Activated CD4-positive, alpha-beta T cell treated with anti-CD3 and anti-CD28 coated beads, Interleukin-2, amount 10 ng/mL, durations not matched to agents 7 days and 5 days (primary cell): Measurements from ENCODE around the gene LBHD2. TPM values are rescaled to one million over a fixed set of nuclear protein-coding genes. Genes with fewer than 3 reads are reported as not detected.
A peak's percentile ranks its signal among the peaks of the same experiment; 100 is the strongest.
"Not testable (repeated sequence)": the region's sequence is repeated elsewhere in the genome, so short reads cannot be mapped to it uniquely, and the experiment has no call there.

Source experiments
- CTCF ChIA-PET: fragments of 350-600 bp; sonication (Branson Sonifier 250); formaldehyde crosslinking; loops from one replicate; lab custom pipeline; 2021; ENCODE audit warnings: antibody characterized with exemption; lab: Charles Lee
- POLR2A ChIA-PET: fragments of 350-600 bp; sonication (Branson Sonifier 250); formaldehyde crosslinking; loops from one replicate; lab custom pipeline; 2021; ENCODE audit warnings: antibody characterized with exemption; lab: Charles Lee
- DNase-seq: peaks from one replicate; pipeline ENCODE4 v3.0.0-alpha.2; 2020
- H3K27ac Mint-ChIP-seq: one replicate; pipeline ENCODE4 v1.8.0; 2021; ENCODE audit warnings: mild to moderate bottlenecking, moderate library complexity, mixed read lengths
- H3K27me3 Mint-ChIP-seq: one replicate; pipeline ENCODE4 v1.8.0; 2021; ENCODE audit warnings: mixed read lengths
- H3K36me3 Mint-ChIP-seq: one replicate; pipeline ENCODE4 v1.8.0; 2021; ENCODE audit warnings: low read depth, mixed read lengths
- H3K4me1 Mint-ChIP-seq: one replicate; pipeline ENCODE4 v1.8.0; 2021; ENCODE audit warnings: mixed read lengths
- H3K4me3 Mint-ChIP-seq: one replicate; pipeline ENCODE4 v1.8.0; 2021; ENCODE audit warnings: mild to moderate bottlenecking, moderate library complexity, mixed read lengths
- H3K9me3 Mint-ChIP-seq: one replicate; pipeline ENCODE4 v1.8.0; 2021; ENCODE audit warnings: mixed read lengths
- total RNA-seq, 2 experiments: library from RNA; stranded (reverse); gene quantifications; one replicate each; pipeline ENCODE4 v1.2.3, GENCODE V29; 2021

The LBHD2 gene
- total RNA-seq, result not detected

DNA sequence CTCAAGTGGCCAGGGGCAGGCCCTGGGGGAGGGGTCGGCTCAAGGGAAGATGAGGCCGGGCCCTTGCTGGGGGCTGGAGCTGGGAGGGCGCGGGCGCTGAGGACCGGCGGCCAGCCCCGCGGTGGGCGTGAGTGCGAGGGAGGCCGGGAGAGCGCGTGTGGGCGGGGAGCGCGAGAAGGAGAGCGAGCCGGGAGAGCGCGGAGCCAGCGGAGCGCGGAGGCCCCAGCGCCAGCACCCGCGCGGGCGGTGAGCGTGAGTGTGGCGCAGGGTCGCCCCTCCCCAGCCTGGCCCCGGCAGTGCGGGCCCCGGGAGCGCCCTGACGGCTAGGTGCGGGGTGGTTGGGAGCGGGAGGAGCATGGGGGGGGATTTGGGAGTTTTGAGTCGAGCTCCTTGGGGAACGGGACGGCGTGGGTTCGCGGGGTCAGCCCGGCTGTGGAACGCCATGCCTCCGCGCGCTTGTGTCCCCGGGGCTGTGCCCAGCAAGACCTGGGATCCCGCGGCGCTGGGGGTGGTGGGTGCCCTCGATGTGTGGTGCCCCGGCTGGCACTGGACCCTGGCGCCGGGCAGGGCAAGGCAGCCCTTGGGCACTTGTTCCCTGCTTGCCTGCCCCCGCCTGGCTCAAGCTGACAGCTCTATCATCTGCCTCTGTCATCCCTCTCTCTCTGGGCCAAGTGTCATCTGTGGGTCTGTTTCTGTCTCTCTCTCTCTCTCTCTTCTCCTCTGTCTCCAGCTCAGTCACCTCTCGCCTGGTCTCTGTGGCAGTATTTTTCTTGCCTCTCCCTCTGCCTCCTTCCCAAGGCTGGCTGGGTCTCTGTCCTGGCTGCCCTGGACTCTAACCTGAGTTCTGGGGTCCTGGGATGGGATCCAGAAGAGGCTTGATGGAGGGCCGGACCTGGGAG is at the start of gene LBHD2:
TSS of gene LBHD2 (plus strand) at position 190 of the 899 bp plus-strand sequence. CDS start 1,803 bp downstream, outside the sequence.
- Mint-ChIP-seq H3K4me3 (no peak within 1 kb of the TSS), H3K27me3 (peaks cover 6% of the 10 kb centered on the region), H3K9me3 (no peaks in the 10 kb centered on the region), H3K4me1 (no peaks in the 10 kb centered on the region), H3K27ac (no peak within 1 kb of the TSS), H3K36me3 (no peaks in the 10 kb centered on the region)
- ChIA-PET POLR2A (no interaction called here), CTCF (interaction anchor here (0.5 to 1.2 kb wide), 3 partner anchors 8 to 598 kb away, joined by 3 to 4 read pairs (median 3); no protein-coding TSS in a partner anchor)
- DNase-seq, result no peak

DNA sequence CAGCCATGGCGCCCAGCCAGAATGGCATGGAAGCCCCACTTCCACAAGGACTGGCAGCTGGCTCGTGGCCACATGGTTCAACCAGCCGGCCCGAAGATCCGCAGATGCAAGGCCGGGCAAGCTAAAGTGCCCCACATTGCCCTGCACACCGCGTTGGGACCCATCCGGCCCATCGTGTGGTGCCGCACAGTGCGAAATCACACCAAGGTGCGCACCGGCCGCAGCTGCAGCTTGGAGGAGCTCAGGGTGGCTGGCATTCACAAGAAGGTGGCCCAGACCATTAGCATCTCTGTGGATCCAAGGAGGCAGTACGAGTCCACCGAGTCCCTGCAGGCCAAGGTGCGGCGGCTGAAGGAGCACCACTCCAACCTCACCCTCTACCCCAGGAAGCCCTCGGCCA is 42.5 kb upstream of the LBHD2 start:
- H3K36me3 Mint-ChIP-seq, result peaks cover 2% of the 10 kb centered on the region

DNA sequence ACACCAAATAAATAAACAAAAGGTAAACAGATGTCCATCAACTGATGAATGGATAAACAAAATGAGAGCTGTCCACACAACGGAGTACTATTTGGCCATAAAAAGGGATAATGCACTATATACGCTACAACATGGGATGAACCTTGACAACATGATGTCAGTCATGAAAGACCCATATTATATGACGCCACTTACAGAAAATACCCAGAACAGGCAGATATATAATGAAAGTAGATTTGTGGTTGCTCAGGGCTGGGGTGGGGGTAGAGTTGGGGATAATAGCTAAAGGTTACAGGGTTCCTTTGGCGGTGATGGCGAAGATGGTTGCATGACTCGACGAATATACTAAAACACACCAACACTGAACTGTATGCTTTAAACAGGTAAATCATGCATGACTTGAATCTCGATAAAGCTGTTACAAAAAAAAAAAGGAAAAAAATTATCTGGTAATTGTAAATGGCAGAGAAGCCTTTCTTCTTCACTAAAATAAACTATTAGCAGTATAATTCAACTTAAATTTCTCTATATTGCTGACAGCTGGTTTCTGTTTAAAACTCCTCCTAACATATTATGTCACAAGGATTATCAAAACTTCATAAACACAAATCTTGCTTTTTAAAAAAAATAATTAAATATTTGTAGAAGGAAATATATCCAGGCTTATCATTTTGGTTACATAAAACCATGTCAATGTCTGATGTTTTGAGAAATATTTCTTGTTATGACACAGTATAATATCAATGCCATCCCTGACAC is 40.6 kb upstream of the LBHD2 start:
- ChIA-PET POLR2A (no interaction called here), CTCF (interaction anchor here (1.6 kb wide), 1 partner anchor 20 kb away, joined by 3 read pairs; no protein-coding TSS in a partner anchor)

More for the DNA sequence above, 42.5 kb upstream of the LBHD2 start:
- peaks cover 10% of the 10 kb centered on the region for H3K27me3 Mint-ChIP-seq
- POLR2A ChIA-PET, result no interaction called here
- H3K9me3 Mint-ChIP-seq, result peaks cover 4% of the 10 kb centered on the region
- peaks cover 4% of the 10 kb centered on the region for H3K4me1 Mint-ChIP-seq
- DNase-seq, result no peak
- CTCF ChIA-PET, result no interaction called here
- no peak overlapping the region for H3K4me3 Mint-ChIP-seq
- H3K27ac Mint-ChIP-seq, result no peak overlapping the region

DNA sequence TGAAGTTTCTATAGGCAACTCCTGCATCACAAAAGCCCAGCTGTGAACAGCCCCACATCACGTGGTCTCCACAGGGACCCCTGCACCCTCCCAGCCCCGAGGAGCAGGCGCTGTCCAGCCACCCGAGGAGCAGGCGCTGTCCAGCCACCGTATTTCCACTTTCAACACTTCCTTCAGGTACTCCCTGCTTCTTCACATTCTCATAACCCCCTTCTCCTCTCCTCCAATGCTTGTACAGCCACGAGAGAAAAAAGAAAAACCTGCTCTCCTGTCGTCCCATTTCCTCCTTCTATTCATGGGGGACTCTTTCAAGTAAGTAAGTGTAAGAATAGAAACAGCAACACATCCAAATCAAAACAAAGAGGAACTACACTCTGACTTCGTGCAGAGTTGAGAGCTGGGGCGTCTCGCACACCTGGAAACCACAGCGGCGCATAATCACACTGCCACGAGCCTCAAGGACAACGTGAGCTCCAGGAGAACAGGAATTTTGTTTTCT is 38.6 kb upstream of the LBHD2 start:
- peaks cover 3% of the 10 kb centered on the region for H3K27me3 Mint-ChIP-seq
- ChIA-PET POLR2A (no interaction called here), CTCF (no interaction called here)
- no peak overlapping the region for H3K27ac Mint-ChIP-seq
- DNase-seq, result no peak
- peaks cover 4% of the 10 kb centered on the region for H3K9me3 Mint-ChIP-seq
- no peak overlapping the region for H3K4me3 Mint-ChIP-seq
- peaks cover 2% of the 10 kb centered on the region for H3K36me3 Mint-ChIP-seq
- peaks cover 4% of the 10 kb centered on the region for H3K4me1 Mint-ChIP-seq

More for the DNA sequence above, 40.6 kb upstream of the LBHD2 start:
- Mint-ChIP-seq H3K4me1 (peaks cover 4% of the 10 kb centered on the region), H3K4me3 (no peak overlapping the region), H3K9me3 (peaks cover 4% of the 10 kb centered on the region), H3K36me3 (peaks cover 2% of the 10 kb centered on the region), H3K27ac (no peak overlapping the region), H3K27me3 (peaks cover 10% of the 10 kb centered on the region)
- no peak for DNase-seq

DNA sequence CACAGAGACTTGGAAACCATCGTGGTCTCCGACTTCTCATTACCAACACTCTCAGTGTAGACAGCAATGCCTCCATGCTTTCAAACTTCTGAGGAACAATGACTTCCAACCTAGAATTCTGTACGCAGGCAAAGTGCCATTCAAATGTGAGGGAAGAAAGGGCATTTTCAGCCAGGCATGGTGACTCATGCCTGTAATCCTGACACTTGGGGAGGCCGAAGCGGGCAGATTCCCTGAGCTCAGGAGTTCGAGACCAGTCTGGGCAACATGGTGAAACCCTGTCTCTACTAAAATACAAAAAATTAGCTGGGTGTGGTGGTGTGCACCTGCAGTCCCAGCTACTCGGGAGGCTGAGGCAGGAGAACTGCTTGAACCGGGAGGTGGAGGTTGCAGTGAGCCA is 36.6 kb upstream of the LBHD2 start:
- H3K4me1 Mint-ChIP-seq, H3K4me3 Mint-ChIP-seq, H3K27me3 Mint-ChIP-seq, H3K9me3 Mint-ChIP-seq, H3K27ac Mint-ChIP-seq, DNase-seq, H3K36me3 Mint-ChIP-seq, CTCF ChIA-PET, POLR2A ChIA-PET: not testable (repeated sequence)

DNA sequence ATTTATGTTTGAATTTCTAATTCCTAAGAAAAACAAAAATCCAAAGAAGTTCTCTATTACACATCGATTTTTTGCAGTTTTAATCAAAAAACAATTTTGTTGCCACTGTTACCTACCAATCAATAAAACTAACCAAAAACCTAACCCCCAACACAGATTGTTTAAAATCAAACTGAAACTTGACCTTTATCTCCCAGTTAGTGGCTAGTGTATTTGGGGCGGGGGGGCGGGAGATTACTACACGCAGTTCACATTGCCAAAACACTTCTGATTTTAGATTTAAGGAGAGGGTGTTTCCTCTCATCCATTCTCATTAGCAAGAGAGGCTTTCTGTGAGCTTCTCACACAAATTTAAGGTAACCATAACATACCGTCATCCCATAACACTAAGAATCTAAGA is 33.1 kb upstream of the LBHD2 start:
- H3K36me3 Mint-ChIP-seq, result no peaks in the 10 kb centered on the region
- CTCF ChIA-PET, result no interaction called here
- no peaks in the 10 kb centered on the region for H3K9me3 Mint-ChIP-seq
- peaks cover 22% of the 10 kb centered on the region for H3K27me3 Mint-ChIP-seq
- no peak overlapping the region for H3K4me3 Mint-ChIP-seq
- H3K4me1 Mint-ChIP-seq, result no peaks in the 10 kb centered on the region
- POLR2A ChIA-PET, result no interaction called here
- H3K27ac Mint-ChIP-seq, result no peak overlapping the region
- DNase-seq, result no peak

DNA sequence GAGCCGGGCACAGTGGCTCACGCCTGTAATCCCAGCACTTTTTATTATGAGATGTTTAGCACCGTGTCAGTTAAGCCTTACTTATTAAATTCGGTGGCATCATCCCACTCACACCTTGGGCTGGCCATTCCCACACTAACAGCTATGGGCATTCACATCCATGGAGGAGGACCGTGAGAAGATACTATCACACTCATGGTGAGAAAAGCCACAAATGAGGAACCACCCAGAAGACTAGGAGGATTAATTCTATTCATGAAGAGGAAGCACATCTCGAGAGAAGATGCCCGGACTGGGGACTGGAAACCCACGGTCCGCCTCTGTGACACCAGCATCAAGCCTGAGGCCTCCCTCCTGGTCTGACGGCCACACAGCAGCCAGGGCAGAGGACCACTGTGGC is 31.6 kb upstream of the LBHD2 start:
- ChIA-PET POLR2A (no interaction called here), CTCF (no interaction called here)
- H3K4me3 Mint-ChIP-seq, result no peak overlapping the region
- H3K27me3 Mint-ChIP-seq, result peaks cover 24% of the 10 kb centered on the region
- H3K9me3 Mint-ChIP-seq, result no peaks in the 10 kb centered on the region
- no peaks in the 10 kb centered on the region for H3K36me3 Mint-ChIP-seq
- H3K4me1 Mint-ChIP-seq, result no peaks in the 10 kb centered on the region
- no peak overlapping the region for H3K27ac Mint-ChIP-seq
- no peak for DNase-seq

DNA sequence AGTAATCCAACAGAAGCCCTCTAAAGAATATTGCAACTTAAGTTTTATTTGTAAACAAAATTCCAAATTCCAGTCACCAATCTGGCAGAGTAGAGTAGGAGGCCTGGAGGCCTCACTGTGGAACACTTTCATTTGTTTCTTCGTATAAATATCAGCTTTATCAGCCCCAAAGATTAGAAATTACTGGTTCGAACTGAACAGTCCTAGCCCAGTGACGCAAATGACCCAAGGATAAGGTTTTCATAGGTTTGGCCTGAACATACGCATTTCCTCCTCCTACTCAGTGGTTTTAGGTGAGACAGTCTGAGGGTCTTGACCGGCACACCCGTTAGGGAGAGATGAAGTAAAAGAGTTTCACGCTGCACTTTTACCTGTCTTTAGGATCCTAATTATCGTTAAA is 28.3 kb upstream of the LBHD2 start:
- no peaks in the 10 kb centered on the region for H3K9me3 Mint-ChIP-seq
- no peak for DNase-seq
- H3K27me3 Mint-ChIP-seq, result peaks cover 42% of the 10 kb centered on the region
- ChIA-PET CTCF (no interaction called here), POLR2A (no interaction called here)
- no peaks in the 10 kb centered on the region for H3K36me3 Mint-ChIP-seq
- peak overlapping the region; percentile 45 for H3K4me3 Mint-ChIP-seq
- H3K27ac Mint-ChIP-seq, result no peak overlapping the region
- no peaks in the 10 kb centered on the region for H3K4me1 Mint-ChIP-seq

DNA sequence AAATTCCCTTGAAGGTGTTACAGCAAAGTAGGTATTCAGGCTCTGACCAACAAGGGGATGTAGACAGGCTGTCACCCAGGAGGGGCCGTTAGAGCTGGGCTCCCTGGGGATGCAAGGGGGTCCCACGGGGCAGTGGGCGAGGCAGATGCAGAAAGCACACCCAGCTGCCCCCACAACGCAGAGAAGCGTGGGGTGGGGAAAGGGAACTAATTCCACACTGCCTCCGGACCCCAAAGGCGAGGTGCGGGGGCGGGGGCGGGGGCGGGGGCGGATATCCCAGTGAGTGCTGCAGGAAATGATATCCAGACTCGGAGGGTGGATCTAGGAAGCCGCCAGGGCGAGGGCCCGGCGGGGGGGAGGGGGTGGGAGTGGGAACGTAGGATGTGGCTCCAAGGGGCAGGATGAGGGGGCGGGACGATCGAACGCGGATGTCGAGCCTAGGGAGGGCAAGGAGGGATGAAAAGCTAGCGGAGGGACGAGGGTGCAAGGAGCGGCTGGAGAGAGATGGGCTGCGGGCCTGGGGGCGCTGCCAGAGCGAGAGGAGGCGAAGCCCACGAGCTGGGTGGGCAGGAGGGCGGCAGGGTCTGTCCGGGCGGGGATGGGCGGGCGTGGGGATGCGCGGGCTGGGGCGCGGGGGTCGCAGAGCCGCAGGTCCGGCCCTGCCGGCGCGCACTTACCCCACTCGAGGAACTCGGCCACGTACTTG is 27.5 kb upstream of the LBHD2 start:
- POLR2A ChIA-PET, result interaction anchor here (0.6 kb wide), 1 partner anchor 316 kb away, joined by 4 read pairs; no protein-coding TSS in a partner anchor
- H3K4me1 Mint-ChIP-seq, result no peaks in the 10 kb centered on the region
- peaks cover 43% of the 10 kb centered on the region for H3K27me3 Mint-ChIP-seq
- H3K36me3 Mint-ChIP-seq, result no peaks in the 10 kb centered on the region
- H3K4me3 Mint-ChIP-seq, result peak overlapping the region; percentile 53
- CTCF ChIA-PET, result no interaction called here
- no peak for DNase-seq
- H3K9me3 Mint-ChIP-seq, result no peaks in the 10 kb centered on the region
- H3K27ac Mint-ChIP-seq, result no peak overlapping the region

DNA sequence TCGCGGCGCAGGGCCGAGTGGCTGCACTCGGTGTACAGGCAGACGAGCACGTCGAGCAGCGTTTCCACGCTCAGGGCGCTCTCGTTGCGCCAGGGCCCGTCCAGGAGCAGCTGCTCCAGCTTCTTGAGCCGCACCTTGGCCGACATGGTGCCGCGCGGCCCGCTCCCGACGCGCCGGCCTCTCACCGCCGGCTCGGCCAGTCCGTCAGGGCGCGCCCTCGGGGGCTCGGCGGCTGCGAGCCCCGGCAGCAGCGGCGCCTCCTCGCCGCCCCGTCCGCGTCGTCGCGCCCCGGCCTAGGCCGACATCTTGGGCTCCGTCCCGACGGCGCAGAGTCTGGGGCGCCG is 27.0 kb upstream of the LBHD2 start:
- Mint-ChIP-seq H3K4me3 (no peak overlapping the region), H3K4me1 (no peaks in the 10 kb centered on the region), H3K36me3 (no peaks in the 10 kb centered on the region), H3K27ac (no peak overlapping the region), H3K9me3 (no peaks in the 10 kb centered on the region), H3K27me3 (peaks cover 49% of the 10 kb centered on the region)
- CTCF ChIA-PET, result no interaction called here
- POLR2A ChIA-PET, result interaction anchor here (0.6 kb wide), 1 partner anchor 316 kb away, joined by 4 read pairs; no protein-coding TSS in a partner anchor
- DNase-seq, result no peak

DNA sequence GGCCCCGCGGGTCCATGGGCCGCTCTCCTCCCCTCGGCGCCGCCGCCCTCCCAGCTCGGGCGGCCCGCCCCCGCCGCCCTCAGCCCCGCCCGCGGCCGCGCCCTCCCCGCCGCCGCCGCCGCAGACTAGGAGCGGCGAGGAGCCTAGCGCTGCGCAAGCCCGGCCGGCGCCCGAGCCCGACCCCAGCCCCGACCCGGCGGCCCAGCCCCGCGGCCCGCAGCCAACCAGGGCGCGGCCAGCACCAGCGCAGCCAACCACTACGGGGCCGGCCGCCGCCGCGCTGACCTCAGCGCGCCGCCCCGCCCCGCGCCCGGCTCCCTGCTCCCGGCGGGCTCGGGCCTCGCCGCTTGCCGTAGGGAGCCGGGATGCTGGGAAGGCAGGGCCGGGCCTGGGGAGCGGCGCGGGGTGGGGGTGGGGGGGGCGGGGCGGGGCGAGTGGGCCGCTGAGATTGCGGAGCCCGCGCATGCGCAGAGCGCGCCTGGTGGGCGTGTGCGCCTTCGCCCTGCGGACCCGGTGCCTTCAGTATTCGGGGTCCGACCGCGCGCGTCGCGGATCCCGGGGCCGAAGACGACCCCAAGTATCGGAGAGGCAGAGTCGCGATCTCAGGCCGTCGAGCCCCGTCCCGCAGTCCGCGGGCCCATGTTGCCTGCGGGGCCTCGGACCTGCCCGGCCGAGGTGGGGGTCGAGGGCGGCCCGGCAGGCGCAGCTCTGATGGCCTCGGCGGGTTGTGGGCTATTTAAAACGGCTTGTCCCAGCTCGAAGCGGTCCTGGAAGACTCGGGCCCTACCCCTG is 26.4 kb upstream of the LBHD2 start, which contains the start of gene CDC42BPB:
TSS of gene CDC42BPB (minus strand) at position 178 of the 792 bp plus-strand sequence. CDS start 376 bp downstream, outside the sequence.
- POLR2A ChIA-PET, result no interaction called here
- CTCF ChIA-PET, result no interaction called here
- Mint-ChIP-seq H3K27me3 (peaks cover 52% of the 10 kb centered on the region), H3K27ac (no peak within 1 kb of the TSS), H3K4me1 (no peaks in the 10 kb centered on the region), H3K4me3 (peak within 1 kb of the TSS; percentile 61), H3K36me3 (no peaks in the 10 kb centered on the region), H3K9me3 (no peaks in the 10 kb centered on the region)
- peak; percentile 31 for DNase-seq
